ENCODE measurements around the gene SLC30A5. TPM values are rescaled to one million over a fixed set of nuclear protein-coding genes. Genes with fewer than 3 reads are reported as not detected.
"Not testable (repeated sequence)": the region's sequence is repeated elsewhere in the genome, so short reads cannot be mapped to it uniquely, and the experiment has no call there.

The SLC30A5 gene
- total RNA-seq (2012; rRNA removed) = 38.7 and 47.1 TPM in 2 replicates

- H3K36me3 ChIP-seq (ENCODE audit: insufficient read depth, low read length) = peaks cover 8% of the 10 kb centered on the region
- H3K9ac ChIP-seq (ENCODE audit: low read depth, low read length) = peak within 1 kb of the TSS; percentile 95
- peaks cover 8% of the 10 kb centered on the region for H3K4me1 ChIP-seq (ENCODE audit: control insufficient read depth, insufficient read depth, low read length)
- no peaks in the 10 kb centered on the region for H3K9me3 ChIP-seq (replicated peaks; ENCODE audit: low read length)
- H3K27me3 ChIP-seq (ENCODE audit: control insufficient read depth, insufficient read depth, low read length) = no peaks in the 10 kb centered on the region
- peak within 1 kb of the TSS; percentile 89 for H3K4me2 ChIP-seq (ENCODE audit: low read length)
- H3K4me3 ChIP-seq (ENCODE audit: low read length) = peak within 1 kb of the TSS; percentile 82
Measured at GRCh38 chr5:69093771-69094482, at the start of gene SLC30A5. Gene SLC30A5, plus strand, starts transcription at chr5:69094014. Its CDS starts 242 bp downstream, at chr5:69094256.

GRCh38 chr5:69045213-69045612 is 48.6 kb upstream of the SLC30A5 start:
- not testable (repeated sequence) for H3K4me1 ChIP-seq (ENCODE audit: control insufficient read depth, insufficient read depth, low read length); H3K36me3 ChIP-seq (ENCODE audit: insufficient read depth, low read length); H3K27me3 ChIP-seq (ENCODE audit: control insufficient read depth, insufficient read depth, low read length); H3K9me3 ChIP-seq (replicated peaks; ENCODE audit: low read length); H3K4me3 ChIP-seq (ENCODE audit: low read length); H3K9ac ChIP-seq (ENCODE audit: low read depth, low read length); H3K4me2 ChIP-seq (ENCODE audit: low read length)

- Histone ChIP-seq H3K9me3 (replicated peaks; ENCODE audit: low read length) (no peaks in the 10 kb centered on the region), H3K4me1 (ENCODE audit: control insufficient read depth, insufficient read depth, low read length) (peaks cover 4% of the 10 kb centered on the region), H3K4me3 (ENCODE audit: low read length) (no peak overlapping the region), H3K4me2 (ENCODE audit: low read length) (no peak overlapping the region), H3K36me3 (ENCODE audit: insufficient read depth, low read length) (no peaks in the 10 kb centered on the region), H3K27me3 (ENCODE audit: control insufficient read depth, insufficient read depth, low read length) (no peaks in the 10 kb centered on the region), H3K9ac (ENCODE audit: low read depth, low read length) (no peak overlapping the region)
Measured at GRCh38 chr5:69046375-69046957, 47.3 kb upstream of the SLC30A5 start.

- Histone ChIP-seq H3K36me3 (ENCODE audit: insufficient read depth, low read length) (no peaks in the 10 kb centered on the region), H3K4me1 (ENCODE audit: control insufficient read depth, insufficient read depth, low read length) (peaks cover 4% of the 10 kb centered on the region), H3K9me3 (replicated peaks; ENCODE audit: low read length) (no peaks in the 10 kb centered on the region), H3K9ac (ENCODE audit: low read depth, low read length) (no peak overlapping the region), H3K27me3 (ENCODE audit: control insufficient read depth, insufficient read depth, low read length) (no peaks in the 10 kb centered on the region), H3K4me2 (ENCODE audit: low read length) (no peak overlapping the region), H3K4me3 (ENCODE audit: low read length) (no peak overlapping the region)
Measured at GRCh38 chr5:69048230-69048629, 45.6 kb upstream of the SLC30A5 start.

- H3K4me2 ChIP-seq (ENCODE audit: low read length) = no peak overlapping the region
- H3K9me3 ChIP-seq (replicated peaks; ENCODE audit: low read length) = no peaks in the 10 kb centered on the region
- H3K4me1 ChIP-seq (ENCODE audit: control insufficient read depth, insufficient read depth, low read length) = peaks cover 4% of the 10 kb centered on the region
- no peak overlapping the region for H3K4me3 ChIP-seq (ENCODE audit: low read length)
- H3K9ac ChIP-seq (ENCODE audit: low read depth, low read length) = no peak overlapping the region
- no peaks in the 10 kb centered on the region for H3K36me3 ChIP-seq (ENCODE audit: insufficient read depth, low read length)
- no peaks in the 10 kb centered on the region for H3K27me3 ChIP-seq (ENCODE audit: control insufficient read depth, insufficient read depth, low read length)
Measured at GRCh38 chr5:69049151-69049550, 44.7 kb upstream of the SLC30A5 start.

GRCh38 chr5:69049796-69050195 is 44.0 kb upstream of the SLC30A5 start:
- Histone ChIP-seq H3K4me1 (ENCODE audit: control insufficient read depth, insufficient read depth, low read length) (peaks cover 4% of the 10 kb centered on the region), H3K36me3 (ENCODE audit: insufficient read depth, low read length) (no peaks in the 10 kb centered on the region), H3K4me3 (ENCODE audit: low read length) (no peak overlapping the region), H3K4me2 (ENCODE audit: low read length) (no peak overlapping the region), H3K9ac (ENCODE audit: low read depth, low read length) (no peak overlapping the region), H3K27me3 (ENCODE audit: control insufficient read depth, insufficient read depth, low read length) (no peaks in the 10 kb centered on the region), H3K9me3 (replicated peaks; ENCODE audit: low read length) (no peaks in the 10 kb centered on the region)

GRCh38 chr5:69050214-69050613 is 43.6 kb upstream of the SLC30A5 start:
- H3K9ac ChIP-seq (ENCODE audit: low read depth, low read length) = no peak overlapping the region
- no peak overlapping the region for H3K4me2 ChIP-seq (ENCODE audit: low read length)
- no peaks in the 10 kb centered on the region for H3K27me3 ChIP-seq (ENCODE audit: control insufficient read depth, insufficient read depth, low read length)

GRCh38 chr5:69052181-69052580 is 41.6 kb upstream of the SLC30A5 start:
- Histone ChIP-seq H3K4me1 (ENCODE audit: control insufficient read depth, insufficient read depth, low read length) (no peaks in the 10 kb centered on the region), H3K27me3 (ENCODE audit: control insufficient read depth, insufficient read depth, low read length) (no peaks in the 10 kb centered on the region), H3K9ac (ENCODE audit: low read depth, low read length) (no peak overlapping the region), H3K4me2 (ENCODE audit: low read length) (no peak overlapping the region), H3K4me3 (ENCODE audit: low read length) (no peak overlapping the region), H3K9me3 (replicated peaks; ENCODE audit: low read length) (no peaks in the 10 kb centered on the region), H3K36me3 (ENCODE audit: insufficient read depth, low read length) (no peaks in the 10 kb centered on the region)

More at GRCh38 chr5:69050214-69050613, 43.6 kb upstream of the SLC30A5 start:
- H3K4me3 ChIP-seq (ENCODE audit: low read length) = no peak overlapping the region
- no peaks in the 10 kb centered on the region for H3K36me3 ChIP-seq (ENCODE audit: insufficient read depth, low read length)
- peaks cover 4% of the 10 kb centered on the region for H3K4me1 ChIP-seq (ENCODE audit: control insufficient read depth, insufficient read depth, low read length)
- H3K9me3 ChIP-seq (replicated peaks; ENCODE audit: low read length) = no peaks in the 10 kb centered on the region

- peaks cover 10% of the 10 kb centered on the region for H3K27me3 ChIP-seq (ENCODE audit: control insufficient read depth, insufficient read depth, low read length)
- H3K9ac ChIP-seq (ENCODE audit: low read depth, low read length) = no peak overlapping the region
- no peaks in the 10 kb centered on the region for H3K4me1 ChIP-seq (ENCODE audit: control insufficient read depth, insufficient read depth, low read length)
Measured at GRCh38 chr5:69074664-69075521, 18.9 kb upstream of the SLC30A5 start.

GRCh38 chr5:69075522-69076179 is 18.2 kb upstream of the SLC30A5 start:
- no peak overlapping the region for H3K4me3 ChIP-seq (ENCODE audit: low read length)
- no peaks in the 10 kb centered on the region for H3K9me3 ChIP-seq (replicated peaks; ENCODE audit: low read length)
- H3K9ac ChIP-seq (ENCODE audit: low read depth, low read length) = no peak overlapping the region
- no peaks in the 10 kb centered on the region for H3K4me1 ChIP-seq (ENCODE audit: control insufficient read depth, insufficient read depth, low read length)
- no peak overlapping the region for H3K4me2 ChIP-seq (ENCODE audit: low read length)
- peaks cover 5% of the 10 kb centered on the region for H3K27me3 ChIP-seq (ENCODE audit: control insufficient read depth, insufficient read depth, low read length)
- no peaks in the 10 kb centered on the region for H3K36me3 ChIP-seq (ENCODE audit: insufficient read depth, low read length)

More at GRCh38 chr5:69074664-69075521, 18.9 kb upstream of the SLC30A5 start:
- Histone ChIP-seq H3K9me3 (replicated peaks; ENCODE audit: low read length) (no peaks in the 10 kb centered on the region), H3K4me2 (ENCODE audit: low read length) (no peak overlapping the region), H3K36me3 (ENCODE audit: insufficient read depth, low read length) (no peaks in the 10 kb centered on the region), H3K4me3 (ENCODE audit: low read length) (no peak overlapping the region)

GRCh38 chr5:69078921-69079540 is 14.8 kb upstream of the SLC30A5 start:
- Histone ChIP-seq H3K36me3 (ENCODE audit: insufficient read depth, low read length) (no peaks in the 10 kb centered on the region), H3K4me2 (ENCODE audit: low read length) (no peak overlapping the region), H3K4me1 (ENCODE audit: control insufficient read depth, insufficient read depth, low read length) (no peaks in the 10 kb centered on the region), H3K9ac (ENCODE audit: low read depth, low read length) (no peak overlapping the region), H3K4me3 (ENCODE audit: low read length) (no peak overlapping the region), H3K9me3 (replicated peaks; ENCODE audit: low read length) (no peaks in the 10 kb centered on the region), H3K27me3 (ENCODE audit: control insufficient read depth, insufficient read depth, low read length) (peaks cover 8% of the 10 kb centered on the region)
